ENCODE results near the gene ATP10A.
"Not testable (repeated sequence)": the region's sequence is repeated elsewhere in the genome, so short reads cannot be mapped to it uniquely, and the experiment has no call there.

The ATP10A gene

DNA sequence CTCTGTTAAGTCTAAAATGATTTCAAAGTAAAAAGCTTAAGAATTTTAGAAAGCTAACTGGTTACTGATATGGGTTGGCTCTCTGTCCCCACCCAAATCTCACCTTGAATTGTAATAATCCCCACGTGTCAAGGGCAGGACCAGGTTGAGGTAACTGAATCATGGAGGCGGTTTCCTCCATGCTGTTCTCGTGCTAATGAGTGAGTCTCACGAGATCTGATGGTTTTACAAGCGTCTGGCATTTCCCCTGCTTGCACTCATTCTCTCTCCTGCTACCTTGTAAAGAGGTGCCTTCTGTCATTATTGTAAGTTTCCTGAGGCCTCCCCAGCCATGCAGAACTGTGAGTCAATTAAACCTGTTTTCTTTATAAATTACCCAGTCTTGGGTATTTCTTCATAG, 7.1 kb downstream of the ATP10A start:
- DNase-seq (ENCODE audit: low spot score) = not testable (repeated sequence)

DNA sequence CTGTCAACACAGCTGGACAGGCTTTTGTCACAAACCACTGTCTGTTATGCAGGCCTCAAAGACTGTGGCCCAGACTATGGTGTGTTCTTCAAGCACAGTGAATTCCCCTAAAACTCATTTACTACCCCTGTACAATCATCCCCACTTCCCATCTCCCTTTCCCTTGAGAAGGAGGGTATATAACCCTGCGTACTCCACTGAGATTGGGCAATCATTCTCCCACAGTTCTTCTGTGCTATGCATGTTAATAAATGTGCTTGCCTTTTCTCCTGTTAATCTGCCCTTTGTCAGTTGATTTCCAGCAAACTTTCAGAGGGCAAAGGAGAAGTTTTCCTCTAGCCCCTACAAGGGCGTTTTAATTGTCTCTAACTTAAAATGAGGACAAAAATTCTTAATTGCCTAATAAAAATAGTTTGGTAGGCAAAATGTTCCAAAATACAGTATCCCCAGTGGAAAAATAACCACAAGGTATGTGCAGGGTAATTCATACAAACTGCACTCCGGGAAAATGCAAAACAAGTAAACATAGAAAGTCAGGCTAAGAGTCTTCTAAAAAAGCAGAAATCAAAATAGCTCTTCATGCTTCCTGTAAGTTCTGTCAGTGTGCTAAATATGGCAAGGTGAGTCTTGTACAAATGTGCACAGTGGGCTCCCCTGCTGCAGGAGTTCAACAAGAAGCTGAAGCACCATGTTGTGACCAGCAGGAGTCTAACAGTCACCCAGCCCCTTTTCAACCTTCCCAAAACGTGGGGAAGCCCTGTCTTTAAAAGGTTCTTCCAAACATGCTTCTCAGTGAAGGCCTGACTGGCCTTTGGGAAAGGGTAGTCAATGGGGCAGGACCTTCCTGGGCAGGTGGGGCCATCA, 10.2 kb downstream of the ATP10A start:
- no peak for DNase-seq (ENCODE audit: low spot score)

DNA sequence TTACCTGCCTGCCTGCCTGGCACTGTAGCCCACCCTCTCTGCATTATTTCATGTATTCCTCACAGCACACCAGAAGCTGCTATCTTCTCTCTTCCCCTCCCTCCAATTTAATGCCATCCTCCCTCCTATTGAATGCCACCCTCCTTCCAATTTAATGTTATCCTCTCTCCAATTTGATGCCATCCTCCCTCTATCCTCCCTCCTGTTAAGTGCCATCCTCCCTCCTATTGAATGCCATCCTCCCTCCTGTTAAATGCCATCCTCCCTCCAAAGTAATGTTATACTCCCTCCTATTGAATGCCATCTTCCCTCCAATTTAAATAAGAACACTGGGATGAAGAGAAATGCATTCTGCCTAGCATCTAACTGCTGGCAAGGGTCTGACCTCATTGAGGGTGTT, 11.1 kb downstream of the ATP10A start:
- DNase-seq (ENCODE audit: low spot score) = no peak

DNA sequence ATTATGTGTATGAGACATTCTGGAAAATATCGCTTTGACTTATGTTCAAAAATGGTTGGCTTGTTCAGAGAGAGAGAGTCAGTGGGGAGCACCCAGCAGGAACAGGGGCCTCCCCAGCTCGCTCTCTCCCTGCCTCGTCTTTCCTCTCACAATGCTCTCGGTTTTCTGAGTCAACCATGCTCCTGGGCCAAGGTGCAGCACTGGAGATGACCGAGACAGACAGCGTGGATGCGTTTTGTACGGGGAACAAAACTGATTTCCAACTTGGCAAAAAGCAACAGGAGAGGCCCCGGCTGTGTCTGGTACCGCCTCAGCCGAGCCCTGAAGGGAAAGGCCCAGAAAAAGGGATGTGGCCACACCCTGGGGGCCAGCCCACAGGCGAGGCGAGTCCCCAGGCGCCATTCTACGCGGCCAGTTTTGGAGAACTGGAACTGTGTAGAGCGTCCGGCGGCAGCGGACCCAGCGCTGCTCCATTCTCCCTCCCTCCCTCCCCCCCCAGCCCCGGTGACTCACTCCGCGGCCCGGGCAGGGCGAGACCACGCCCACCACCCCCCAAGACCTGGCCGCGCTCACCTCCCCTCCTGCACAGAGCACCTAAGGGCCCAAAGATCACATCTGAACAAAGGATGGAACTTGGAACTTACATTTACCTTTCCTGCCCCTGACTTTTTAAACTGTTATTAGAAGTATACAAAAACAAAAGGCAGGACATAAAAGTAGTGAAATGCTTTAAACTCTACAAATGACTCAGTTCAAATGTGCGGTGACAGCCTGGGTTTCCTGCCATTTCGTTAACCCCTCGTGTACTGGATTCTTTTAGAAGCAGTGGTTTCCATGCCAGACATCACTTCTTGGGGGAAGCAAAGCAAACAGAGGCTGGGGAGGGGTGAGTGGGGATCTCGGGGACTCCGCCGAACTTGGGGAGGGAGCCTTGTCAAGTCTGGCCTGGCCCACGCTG, 12.7 kb downstream of the ATP10A start:
- no peak for DNase-seq (ENCODE audit: low spot score)

DNA sequence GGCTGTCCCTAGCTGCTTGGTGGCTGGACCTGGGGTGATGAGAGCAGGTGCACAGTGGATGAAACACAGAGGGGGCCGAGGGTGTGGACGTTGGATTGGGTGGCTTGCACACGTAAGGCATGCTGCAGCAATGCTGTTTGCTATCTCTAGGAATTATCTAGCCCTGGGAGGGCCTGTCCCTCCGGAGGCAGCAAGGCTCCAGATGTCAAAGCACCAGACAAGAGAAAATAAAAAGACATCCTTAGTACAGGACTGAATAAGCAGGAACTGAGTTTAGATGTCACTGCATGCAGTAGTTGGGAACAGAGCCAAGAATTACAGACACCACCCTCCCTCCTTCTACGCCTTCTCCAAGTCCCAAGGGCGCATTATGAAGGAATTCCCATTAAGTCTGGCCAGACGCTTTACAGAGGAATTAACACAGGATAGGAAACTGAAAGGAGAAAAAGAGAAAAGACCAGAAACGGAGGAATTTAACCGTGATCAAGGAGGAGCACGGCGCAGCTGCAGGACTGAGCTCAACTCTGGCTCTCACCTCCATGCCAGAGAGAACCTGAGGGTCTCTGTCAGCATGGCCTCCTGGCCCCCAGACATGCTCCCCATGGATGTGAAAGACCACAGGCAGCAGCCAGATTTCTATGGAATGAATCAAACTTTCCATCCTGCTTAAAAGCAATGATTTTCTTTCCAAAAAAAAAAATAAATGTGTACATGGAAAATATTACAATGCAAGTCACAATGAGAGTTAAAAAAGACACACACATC, 13.8 kb downstream of the ATP10A start:
- DNase-seq (ENCODE audit: low spot score) = no peak

DNA sequence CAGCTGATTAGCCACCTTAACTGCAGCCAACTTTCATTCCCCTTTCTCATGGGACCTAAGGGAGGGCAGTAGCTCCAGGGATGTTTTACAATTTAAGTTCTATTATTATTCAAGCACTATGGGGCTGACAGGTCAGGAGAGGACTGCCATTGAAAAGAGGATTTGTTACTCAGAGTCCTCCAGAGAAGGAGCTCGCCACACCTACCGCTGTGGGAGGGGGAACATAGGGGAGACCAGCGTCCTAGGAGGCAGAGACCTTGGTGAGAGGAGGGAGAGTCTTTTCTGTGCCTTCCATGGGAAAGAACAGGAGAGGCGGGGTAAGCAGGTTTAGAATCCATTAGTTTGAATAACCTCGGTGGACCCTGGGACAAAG, 14.4 kb downstream of the ATP10A start:
- no peak for DNase-seq (ENCODE audit: low spot score)

DNA sequence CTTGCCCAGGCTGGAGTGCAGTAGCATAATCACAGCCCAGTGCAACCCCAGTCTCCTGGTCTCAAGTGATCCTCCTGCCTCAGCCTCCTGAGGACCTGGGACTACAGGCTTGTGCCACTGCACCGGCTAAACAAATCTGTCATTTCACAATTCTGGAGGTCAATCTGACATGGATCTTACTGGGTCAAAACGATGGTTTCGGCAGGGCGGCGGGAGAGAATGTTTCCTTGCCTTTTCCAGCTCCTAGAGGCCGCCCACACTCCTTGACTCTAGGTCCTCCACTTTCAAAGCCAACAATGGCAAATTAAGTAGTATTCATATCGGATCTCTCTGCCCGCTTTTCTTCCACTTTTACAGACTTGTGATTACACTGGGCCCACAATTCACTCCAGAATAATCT, 14.8 kb downstream of the ATP10A start:
- DNase-seq (ENCODE audit: low spot score) = no peak

DNA sequence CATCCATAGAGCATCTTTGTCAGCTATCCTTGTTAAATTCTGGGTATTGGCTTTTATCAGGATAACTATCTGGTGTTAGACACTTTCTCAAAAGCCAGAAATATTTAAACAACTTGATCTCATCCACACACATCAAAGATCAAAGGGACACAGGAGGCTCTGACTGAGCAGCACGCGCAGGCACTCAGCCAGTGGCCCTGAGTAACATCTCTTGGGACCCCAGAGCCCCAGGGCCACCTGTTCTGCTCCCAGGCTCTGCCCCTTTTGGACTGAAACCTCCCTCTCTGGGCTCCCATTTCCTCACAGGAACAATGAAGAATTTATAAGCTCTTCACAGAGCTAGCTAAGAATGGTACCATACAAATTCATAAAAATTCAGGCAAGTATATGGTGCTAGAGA, 16.1 kb downstream of the ATP10A start:
- DNase-seq (ENCODE audit: low spot score) = no peak

DNA sequence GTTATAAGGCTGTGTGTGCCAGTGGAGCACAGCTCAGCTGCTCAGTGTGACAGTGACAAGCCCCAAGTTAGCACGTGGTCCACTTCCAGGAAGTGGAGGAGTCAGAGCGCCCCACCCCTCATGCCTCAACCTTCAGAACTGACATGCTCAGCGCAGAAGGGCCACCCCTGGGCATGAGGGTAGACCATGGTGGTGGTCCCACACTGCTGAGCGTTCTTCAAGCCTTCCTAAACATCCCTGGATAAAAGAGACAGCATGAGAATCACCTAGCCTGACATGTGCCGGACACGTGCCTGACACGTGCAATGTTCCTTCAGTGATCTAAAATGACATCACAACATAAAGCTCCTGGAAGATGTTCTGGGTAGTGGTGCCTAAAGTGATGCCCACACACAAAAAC, 16.8 kb downstream of the ATP10A start:
- no peak for DNase-seq (ENCODE audit: low spot score)

DNA sequence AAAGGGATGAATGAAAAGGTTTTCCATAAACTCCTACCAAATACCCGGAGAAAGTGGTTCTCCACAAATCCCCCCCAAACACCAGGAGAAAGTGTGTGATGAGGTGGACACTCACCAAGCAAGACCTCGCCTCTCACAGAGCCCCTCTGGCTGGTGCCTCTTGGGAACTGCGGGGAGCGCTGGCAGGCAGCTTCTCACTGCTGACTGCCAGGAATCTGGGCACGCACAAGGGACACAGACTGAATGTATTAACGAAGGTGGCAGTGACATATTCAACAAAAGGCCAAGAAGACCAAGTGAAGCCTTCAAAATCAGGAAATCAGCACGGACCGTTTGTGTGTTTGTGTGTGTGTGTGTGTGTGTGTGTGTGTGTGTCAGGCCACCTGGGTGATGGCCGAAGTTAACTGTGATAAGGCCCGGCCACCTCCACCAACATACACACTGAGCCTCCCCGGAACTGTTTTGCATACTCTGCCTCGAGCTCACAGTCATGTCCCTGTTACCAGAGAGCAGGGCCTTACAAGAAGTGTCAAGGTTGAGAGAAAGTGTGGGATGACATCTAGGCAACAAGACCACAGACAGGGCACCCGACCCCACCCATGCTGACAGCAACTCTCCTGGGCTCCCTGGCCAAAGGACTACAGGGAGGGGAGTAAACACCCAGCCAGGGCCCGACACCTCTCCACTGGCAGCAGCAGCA, 18.0 kb downstream of the ATP10A start:
- no peak for DNase-seq (ENCODE audit: low spot score)

DNA sequence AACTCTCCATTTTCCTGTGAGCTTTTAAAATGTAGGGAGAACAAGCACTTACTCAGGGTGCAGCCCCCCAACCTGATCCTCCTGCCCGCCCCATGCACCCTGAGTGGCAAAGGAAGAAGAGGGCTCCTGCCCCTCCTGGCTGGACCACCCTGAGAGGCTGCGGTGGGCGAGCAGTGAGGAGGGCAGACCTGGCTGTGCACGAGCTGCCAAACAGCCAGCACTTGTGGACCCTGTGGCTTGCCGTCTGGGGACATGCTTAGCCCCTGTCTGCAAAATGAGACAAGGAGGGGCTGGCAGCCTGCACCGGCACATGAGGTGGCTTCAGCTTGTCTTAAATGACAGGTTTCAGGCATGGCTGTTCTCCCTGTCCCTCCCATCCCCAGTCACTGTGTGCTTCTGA, 18.6 kb downstream of the ATP10A start:
- DNase-seq (ENCODE audit: low spot score) = no peak

DNA sequence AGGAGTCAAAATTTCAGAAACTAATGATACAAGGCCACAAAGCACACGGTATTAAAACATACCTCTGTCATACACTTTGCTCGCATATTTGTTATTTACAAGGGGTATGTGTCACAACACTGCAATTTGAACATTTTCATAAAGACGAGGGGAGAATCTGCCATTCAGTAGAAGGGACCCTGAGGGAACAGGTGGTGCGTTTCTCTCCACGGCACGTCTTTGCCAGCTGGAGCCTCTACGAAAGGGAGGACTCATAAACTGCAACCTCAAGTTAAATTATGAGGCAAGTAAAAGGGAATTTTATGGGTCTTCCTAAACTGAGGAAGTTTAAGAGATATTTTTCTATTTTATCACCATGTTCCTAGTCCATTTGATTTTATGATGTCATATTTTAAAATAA, 19.1 kb downstream of the ATP10A start:
- no peak for DNase-seq (ENCODE audit: low spot score)

DNA sequence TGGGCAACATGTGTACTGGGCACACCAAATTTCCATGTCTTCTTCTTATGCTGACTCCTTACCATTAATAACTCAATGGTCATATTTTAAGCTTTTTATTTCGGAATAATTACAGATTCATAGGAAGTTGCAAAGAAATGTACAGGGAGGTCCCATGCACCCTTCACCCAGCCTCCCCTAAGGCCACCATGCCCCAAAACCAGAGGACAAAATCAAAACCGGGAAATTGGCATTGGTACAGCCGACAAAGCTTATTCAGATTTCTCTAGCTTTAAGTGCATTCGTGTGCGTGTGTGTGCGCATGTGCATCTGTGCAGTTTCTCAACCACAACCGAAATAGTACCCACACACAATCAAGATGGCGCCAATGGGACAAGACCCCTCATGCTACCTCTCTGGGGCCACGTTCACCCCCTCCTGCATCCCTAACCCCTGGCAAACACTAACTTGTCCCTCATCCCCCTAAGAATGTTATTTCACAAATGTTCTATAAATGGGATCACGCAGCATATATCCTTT, 23.4 kb downstream of the ATP10A start:
- DNase-seq (ENCODE audit: low spot score) = no peak

DNA sequence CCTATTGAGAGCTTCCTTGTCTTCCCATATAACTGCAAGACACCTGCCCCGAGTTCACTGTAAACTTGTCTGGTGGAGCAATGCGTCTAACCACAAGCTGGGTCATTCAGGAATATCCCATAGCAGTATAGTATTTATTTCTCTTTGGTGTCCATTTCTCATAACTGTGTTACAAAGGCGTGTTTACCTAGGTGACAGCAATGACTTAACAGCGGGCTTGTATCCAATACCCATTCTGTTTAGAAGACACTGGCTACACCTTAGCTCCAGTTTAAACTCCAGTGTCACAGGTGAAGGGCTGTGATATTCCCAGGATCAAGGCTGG, 24.3 kb downstream of the ATP10A start:
- DNase-seq (ENCODE audit: low spot score) = no peak

DNA sequence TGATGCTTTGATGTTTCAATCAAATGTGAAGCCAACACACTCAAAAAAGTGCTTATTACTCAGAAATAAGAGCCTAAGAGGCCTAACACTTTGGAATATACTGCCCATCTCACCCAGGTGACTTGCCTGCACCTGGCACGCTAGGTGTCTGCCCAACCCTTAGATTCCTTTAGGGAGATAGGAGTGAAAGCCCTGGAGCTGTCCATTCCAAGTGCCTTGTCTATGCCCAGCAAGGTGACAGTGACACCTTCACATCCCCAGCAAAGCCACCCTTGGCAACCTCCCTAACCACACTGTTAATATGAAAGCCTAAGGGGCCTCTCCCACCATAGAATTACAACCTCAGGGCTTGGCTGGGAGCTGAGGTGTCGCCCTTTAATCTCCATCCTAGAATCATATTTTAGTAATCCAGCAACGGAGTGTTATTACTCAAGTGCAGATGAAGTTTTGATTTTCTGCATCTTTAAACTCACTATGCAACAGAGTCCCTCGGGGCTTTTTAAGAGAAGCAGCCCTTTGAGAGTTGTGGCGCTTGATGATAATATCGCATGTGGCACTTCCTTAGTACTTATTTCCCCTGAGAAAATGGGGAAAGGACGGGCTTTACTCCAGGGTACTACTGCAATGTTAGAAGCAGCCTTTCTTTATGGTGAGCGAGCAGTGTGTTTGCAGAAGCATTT, 24.8 kb downstream of the ATP10A start:
- DNase-seq (ENCODE audit: low spot score) = no peak

DNA sequence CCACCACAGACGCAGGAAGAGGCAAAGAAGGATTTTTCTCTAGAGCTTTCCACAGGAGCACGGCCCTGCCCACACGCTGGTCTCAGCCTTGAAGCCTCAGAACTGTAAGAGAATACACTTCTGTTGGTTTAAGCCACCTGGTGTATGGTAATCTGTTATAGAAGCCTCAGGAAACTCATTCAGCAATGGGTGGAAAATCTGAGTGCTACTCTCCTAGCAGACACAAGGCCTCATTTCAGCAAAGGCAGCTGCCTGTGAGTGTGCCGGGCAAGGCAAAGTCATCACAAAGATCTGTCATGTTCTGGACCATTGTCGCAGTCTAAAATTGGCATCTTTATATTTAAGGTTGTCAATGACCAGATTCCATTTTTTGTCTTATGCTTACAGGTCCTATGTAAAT, 31.0 kb downstream of the ATP10A start:
- no peak for DNase-seq (ENCODE audit: low spot score)

DNA sequence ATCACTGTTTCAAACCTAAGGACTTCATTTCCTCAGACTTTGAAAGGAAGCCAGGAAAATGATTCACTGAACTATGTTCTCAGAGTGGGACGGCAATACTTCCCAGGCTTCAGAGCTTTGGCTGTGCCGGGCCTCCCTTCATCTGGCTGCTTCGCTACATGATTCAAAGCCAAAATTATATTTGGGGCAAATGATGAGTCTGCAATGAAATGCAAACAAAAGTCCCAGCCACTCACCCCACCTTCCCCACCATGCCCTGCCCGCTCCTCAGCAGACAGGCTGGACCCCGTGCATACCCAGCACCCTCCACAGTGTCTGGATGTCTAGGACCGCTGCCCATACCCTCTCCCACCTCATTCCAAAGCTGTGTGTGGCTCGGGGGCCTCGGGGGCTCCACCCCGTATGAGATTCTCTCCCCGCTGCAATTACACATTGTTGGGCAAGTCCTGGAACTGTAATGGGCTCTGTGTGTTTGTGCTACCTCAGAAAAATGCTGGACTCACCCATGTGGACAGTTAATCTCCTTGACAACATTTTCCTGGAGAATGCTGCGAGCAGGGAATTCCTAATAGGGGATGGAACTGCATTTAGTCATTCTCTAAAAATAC, 32.2 kb downstream of the ATP10A start:
- no peak for DNase-seq (ENCODE audit: low spot score)

DNA sequence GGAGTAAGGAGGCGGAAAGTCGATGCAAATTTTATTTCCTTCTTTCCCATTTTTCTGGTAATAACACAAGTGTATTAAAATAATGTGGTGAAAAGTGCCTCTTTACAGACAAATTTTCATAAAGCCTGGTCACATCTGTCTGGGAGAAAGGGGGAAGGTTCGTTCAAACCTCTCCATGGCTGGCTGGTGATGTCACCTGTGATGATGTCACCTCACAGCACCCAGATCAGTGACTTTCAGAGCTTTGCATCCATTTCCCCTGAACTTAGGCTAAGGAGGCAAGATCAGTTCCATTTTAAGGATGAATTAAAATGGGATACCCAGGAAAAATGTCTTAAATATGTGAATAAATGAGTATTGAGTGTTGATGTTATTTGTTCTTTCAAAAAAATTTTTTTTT, 34.1 kb downstream of the ATP10A start:
- no peak for DNase-seq (ENCODE audit: low spot score)

DNA sequence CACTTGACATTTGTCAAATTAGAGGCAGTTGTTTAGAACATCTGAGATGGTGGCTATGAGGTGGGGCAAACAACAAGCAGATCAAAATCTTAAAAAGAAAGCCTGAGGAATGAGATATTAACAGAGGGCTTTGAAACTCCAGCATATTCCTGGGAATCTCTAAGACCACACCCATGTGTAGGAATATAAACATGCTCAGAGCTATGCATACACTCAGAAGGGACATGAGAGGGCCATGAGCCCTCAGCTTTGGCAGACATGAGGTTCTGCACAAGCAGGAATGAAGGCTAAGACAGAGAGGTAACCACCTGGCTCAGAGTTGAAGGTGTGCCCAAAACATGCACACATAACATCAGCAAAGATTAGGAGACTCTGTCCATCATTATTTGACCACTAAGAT, 37.9 kb downstream of the ATP10A start:
- no peak for DNase-seq (ENCODE audit: low spot score)

DNA sequence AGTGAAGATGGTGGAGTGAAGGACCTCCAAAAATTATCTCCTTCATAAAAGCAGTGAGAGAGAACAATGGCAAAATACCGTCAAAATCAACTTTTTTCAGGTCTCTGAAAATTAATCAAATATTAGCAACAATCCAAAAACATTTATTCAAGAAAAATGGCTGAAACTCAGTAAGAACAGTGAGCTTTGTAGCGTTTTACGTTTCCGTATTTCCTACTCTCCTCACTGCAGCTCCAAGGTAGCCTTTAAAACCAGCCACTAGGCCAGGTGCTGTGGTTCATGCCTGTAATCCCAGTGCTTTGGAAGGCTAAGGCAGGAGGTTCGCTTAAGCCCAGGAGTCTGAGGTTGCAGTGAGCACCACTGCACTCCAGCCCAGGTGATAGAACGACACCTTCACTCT, 38.5 kb downstream of the ATP10A start:
- DNase-seq (ENCODE audit: low spot score) = no peak

DNA sequence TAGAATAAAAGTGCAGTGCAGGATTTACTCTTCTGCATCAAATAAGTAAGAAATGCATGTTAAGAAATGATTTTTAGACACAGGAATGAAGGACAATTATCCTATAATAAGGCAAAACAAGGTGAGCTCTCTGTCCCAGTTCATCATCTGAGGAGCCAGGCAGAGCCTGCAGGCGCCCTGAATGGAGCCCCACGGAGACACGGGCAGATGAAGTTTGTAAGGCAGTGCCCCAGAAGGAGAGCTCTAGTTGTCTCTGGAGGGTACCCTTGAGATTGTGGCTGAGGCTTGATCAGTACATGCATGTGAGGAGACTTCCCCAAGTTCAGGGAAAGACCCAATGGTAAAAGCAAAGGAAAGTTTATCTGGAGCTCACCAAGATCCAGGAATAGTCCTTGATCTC, 50.3 kb downstream of the ATP10A start:
- no peak for DNase-seq (ENCODE audit: low spot score)
